Duodenal mucosa (tissue), 2 donors: Measurements from ENCODE around the gene DYSF.

Experiments
- H3K27ac ChIP-seq: one replicate; pipeline ENCODE4 v1.7.0; 2013; ENCODE audit warnings: low read depth, low read length
- H3K27me3 ChIP-seq, 2 donors: one replicate each; pipeline ENCODE4 v1.7.0; 2013; ENCODE audit warnings: low read length in 2 of 2, control low read depth in 1 of 2; ENCODE audit not compliant: insufficient read depth in 2 of 2, control insufficient read depth in 1 of 2
- H3K36me3 ChIP-seq, 2 donors: one replicate each; pipeline ENCODE4 v1.7.0; 2013; ENCODE audit warnings: low read length in 2 of 2, control low read depth in 1 of 2; ENCODE audit not compliant: insufficient read depth in 2 of 2, control insufficient read depth in 1 of 2
- H3K4me1 ChIP-seq, 2 donors: one replicate each; pipeline ENCODE4 v1.7.0; 2013; ENCODE audit warnings: low read length in 2 of 2, control low read depth in 1 of 2; ENCODE audit not compliant: insufficient read depth in 2 of 2, control insufficient read depth in 1 of 2
- H3K4me3 ChIP-seq, 2 donors: one replicate each; pipeline ENCODE4 v1.7.0; 2013; ENCODE audit warnings: low read length in 2 of 2, low read depth in 1 of 2
- H3K9ac ChIP-seq, 2 donors: one replicate each; pipeline ENCODE4 v1.7.0; 2013; ENCODE audit warnings: low read length in 2 of 2, low read depth in 1 of 2
- H3K9me3 ChIP-seq, 2 donors: one replicate each; pipeline ENCODE4 v1.7.0; 2013; ENCODE audit warnings: low read length in 2 of 2, control low read depth in 1 of 2; ENCODE audit not compliant: control insufficient read depth in 1 of 2

DYSF gene

GRCh38 chr2:71730785-71731383, 277.5 kb downstream of the DYSF start:
- no peaks in the 10 kb centered on the region for H3K9me3 ChIP-seq
- no peaks in the 10 kb centered on the region for H3K4me1 ChIP-seq
- no peak overlapping the region for H3K4me3 ChIP-seq
- H3K27ac ChIP-seq: no peak overlapping the region
- no peak overlapping the region for H3K9ac ChIP-seq
- no peaks in the 10 kb centered on the region for H3K27me3 ChIP-seq
- H3K36me3 ChIP-seq: no peaks in the 10 kb centered on the region

GRCh38 chr2:71734620-71735019, 281.3 kb downstream of the DYSF start:
- H3K4me1 ChIP-seq: no peaks in the 10 kb centered on the region
- no peaks in the 10 kb centered on the region for H3K27me3 ChIP-seq
- H3K9ac ChIP-seq: no peak overlapping the region
- H3K9me3 ChIP-seq: no peaks in the 10 kb centered on the region
- H3K4me3 ChIP-seq: no peak overlapping the region
- no peak overlapping the region for H3K27ac ChIP-seq
- no peaks in the 10 kb centered on the region for H3K36me3 ChIP-seq

- Histone ChIP-seq H3K9me3 (no peaks in the 10 kb centered on the region), H3K36me3 (no peaks in the 10 kb centered on the region), H3K9ac (no peak overlapping the region), H3K4me3 (no peak overlapping the region), H3K27ac (no peak overlapping the region), H3K4me1 (no peaks in the 10 kb centered on the region), H3K27me3 (no peaks in the 10 kb centered on the region)
Observed at GRCh38 chr2:71735676-71736075, 282.3 kb downstream of the DYSF start.
